ENCODE data around the gene TNFRSF4.
A peak's percentile ranks its signal among the peaks of the same experiment; 100 is the strongest.

Gene TNFRSF4

DNA sequence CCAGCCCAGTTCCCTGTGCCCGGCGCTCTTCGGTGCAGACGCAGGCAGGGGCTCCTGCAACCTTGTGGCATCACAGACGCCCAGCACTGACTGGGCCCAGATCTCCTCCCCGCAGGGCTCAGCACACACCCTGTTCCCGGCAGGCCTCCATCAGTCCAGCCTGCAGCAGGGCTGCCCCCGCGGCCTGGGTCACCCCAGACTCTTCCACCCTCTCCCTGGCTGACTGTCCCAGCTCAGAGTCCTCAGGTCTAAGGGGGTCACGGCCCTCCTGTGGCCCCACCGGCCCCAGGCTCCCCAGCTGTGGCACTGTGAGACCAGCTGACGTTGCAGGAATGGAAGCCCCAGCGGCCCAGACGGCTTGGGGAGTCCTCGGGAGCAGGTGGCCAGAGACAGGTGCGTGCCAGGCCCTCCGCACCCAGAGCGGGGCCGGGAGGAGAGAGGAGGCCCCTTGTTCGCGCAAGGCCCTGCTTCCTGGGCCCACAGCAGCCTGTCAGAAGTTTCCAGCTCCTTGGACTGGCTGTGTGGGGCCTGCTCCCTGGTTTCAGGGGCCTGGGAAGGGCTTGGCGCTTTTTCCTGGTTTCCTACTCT lies 22.3 kb upstream of the TNFRSF4 start:
- Histone ChIP-seq H3K36me3 (ENCODE audit: control insufficient read depth, insufficient read depth, low read length) (no peaks in the 10 kb centered on the region), H3K4me1 (ENCODE audit: control insufficient read depth, insufficient read depth, low read length) (peaks cover 34% of the 10 kb centered on the region), H3K9ac (ENCODE audit: low read length) (no peak overlapping the region), H3K4me3 (ENCODE audit: low read length) (no peak overlapping the region), H3K9me3 (ENCODE audit: control insufficient read depth, low read length) (no peaks in the 10 kb centered on the region), H3K27me3 (ENCODE audit: control insufficient read depth, insufficient read depth, low read length) (peaks cover 40% of the 10 kb centered on the region)

DNA sequence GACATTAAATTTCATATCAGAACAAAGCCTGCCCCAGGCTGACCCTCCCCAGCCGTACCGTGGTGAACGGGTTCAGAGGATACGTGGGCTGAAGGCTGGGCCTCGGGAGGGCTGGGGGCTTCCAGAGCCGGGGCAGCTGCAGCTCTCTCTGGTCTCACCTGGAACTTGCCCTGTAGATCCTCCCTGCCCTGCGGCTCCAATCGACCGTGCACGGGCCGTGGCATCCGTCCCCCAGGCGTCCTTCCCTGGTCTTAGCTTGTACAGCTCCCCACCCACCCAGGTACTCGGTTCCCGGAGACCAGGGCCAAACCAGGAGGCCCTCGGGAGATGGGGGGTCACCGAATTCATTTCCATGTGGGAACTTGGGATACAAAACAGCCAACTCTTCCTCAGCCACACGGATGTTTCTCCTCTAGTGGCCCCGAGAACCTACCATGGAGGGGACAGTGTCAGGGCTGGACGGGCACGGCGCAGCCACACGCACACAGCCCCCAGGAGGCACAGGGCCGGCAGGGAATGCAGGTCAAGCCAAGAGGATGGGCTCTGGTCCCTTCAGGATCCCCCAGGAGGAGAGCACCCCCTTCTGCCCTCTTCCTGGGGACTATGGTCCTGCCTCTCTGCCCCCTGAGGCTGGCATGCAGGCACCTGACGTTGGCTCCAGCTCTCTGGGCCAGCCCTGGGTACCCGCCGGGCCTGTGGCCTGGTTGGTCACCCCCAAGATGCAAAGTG lies 21.2 kb upstream of the TNFRSF4 start:
- H3K9me3 ChIP-seq (ENCODE audit: control insufficient read depth, low read length), result no peaks in the 10 kb centered on the region
- H3K4me1 ChIP-seq (ENCODE audit: control insufficient read depth, insufficient read depth, low read length), result peaks cover 37% of the 10 kb centered on the region
- no peak overlapping the region for H3K9ac ChIP-seq (ENCODE audit: low read length)
- no peak overlapping the region for H3K4me3 ChIP-seq (ENCODE audit: low read length)
- H3K36me3 ChIP-seq (ENCODE audit: control insufficient read depth, insufficient read depth, low read length), result no peaks in the 10 kb centered on the region
- H3K27me3 ChIP-seq (ENCODE audit: control insufficient read depth, insufficient read depth, low read length), result peaks cover 39% of the 10 kb centered on the region

DNA sequence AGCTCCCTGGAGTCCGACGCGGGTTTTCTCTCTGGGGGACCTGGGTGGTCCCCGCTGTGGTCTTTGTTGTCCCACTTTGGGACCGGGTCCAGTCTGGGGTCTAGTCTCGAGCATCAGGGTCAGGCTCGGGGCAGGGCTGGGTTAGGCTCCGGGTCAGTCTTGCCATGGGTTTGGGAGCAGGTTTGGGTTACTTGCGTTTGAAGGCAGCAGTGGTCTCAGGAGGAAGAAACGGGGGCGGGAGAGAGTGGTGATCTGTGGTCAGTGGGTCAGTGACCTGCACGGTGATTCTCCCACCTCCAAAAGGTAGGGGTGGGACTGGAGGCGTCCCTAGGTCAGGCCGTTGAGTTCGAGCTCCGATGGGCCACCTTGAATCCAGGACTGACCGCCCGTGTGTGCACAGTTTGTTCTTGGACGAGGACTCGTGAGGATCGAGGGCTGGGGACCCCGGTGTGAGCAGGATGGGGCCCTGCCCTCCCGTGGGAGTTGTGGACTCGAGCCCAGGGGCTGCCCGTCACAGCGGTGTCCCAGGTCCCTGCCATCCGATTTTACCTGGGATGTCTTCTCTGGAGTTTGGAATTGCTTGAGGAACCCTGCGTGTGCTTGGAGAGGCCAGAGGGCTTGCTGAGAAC lies 20.3 kb upstream of the TNFRSF4 start:
- Histone ChIP-seq H3K4me1 (ENCODE audit: control insufficient read depth, insufficient read depth, low read length) (peaks cover 38% of the 10 kb centered on the region), H3K36me3 (ENCODE audit: control insufficient read depth, insufficient read depth, low read length) (no peaks in the 10 kb centered on the region), H3K9ac (ENCODE audit: low read length) (no peak overlapping the region), H3K9me3 (ENCODE audit: control insufficient read depth, low read length) (no peaks in the 10 kb centered on the region), H3K4me3 (ENCODE audit: low read length) (no peak overlapping the region), H3K27me3 (ENCODE audit: control insufficient read depth, insufficient read depth, low read length) (peaks cover 30% of the 10 kb centered on the region)

DNA sequence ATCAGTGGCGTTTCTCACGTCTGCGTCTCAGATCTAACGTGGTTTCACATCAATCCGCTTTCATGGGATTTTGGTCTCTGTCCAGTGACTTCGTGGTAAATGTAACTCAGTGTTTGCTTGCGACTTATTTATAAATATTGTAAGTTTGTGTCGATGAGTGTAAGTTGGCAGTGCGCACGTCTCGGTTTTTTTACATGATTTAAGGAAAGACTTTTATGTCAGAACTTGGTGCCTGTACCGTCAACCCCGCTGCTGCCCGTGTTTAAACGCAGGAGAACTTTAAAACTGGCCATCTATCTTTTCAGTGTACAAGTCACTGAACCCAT lies 19.6 kb upstream of the TNFRSF4 start:
- H3K4me3 ChIP-seq (ENCODE audit: low read length), result no peak overlapping the region
- H3K9me3 ChIP-seq (ENCODE audit: control insufficient read depth, low read length), result no peaks in the 10 kb centered on the region
- H3K36me3 ChIP-seq (ENCODE audit: control insufficient read depth, insufficient read depth, low read length), result no peaks in the 10 kb centered on the region
- peaks cover 37% of the 10 kb centered on the region for H3K4me1 ChIP-seq (ENCODE audit: control insufficient read depth, insufficient read depth, low read length)
- H3K27me3 ChIP-seq (ENCODE audit: control insufficient read depth, insufficient read depth, low read length), result peaks cover 22% of the 10 kb centered on the region
- no peak overlapping the region for H3K9ac ChIP-seq (ENCODE audit: low read length)

DNA sequence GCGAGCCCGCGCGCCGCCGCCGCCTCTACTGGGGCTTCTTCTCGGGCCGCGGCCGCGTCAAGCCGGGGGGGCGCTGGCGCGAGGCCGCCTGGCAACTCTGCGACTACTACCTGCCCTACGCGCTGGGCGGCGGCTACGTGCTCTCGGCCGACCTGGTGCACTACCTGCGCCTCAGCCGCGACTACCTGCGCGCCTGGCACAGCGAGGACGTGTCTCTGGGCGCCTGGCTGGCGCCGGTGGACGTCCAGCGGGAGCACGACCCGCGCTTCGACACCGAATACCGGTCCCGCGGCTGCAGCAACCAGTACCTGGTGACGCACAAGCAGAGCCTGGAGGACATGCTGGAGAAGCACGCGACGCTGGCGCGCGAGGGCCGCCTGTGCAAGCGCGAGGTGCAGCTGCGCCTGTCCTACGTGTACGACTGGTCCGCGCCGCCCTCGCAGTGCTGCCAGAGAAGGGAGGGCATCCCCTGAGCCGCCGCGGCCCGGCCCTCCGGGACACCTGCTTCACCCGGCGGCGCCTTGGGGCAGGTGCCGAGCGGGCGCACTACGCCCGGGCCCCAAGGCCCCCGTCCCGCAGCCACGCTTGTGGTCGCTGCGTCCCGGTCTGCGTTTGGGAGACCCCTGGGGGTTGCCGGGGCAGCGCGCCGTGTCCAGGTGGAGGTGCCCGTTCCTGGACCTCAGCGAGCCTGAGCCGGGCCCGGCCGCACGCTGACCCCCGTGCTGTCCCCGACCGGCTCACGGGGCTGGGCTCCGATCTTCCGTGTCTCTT lies 19.0 kb upstream of the TNFRSF4 start:
- H3K9ac ChIP-seq (ENCODE audit: low read length), result no peak overlapping the region
- peaks cover 17% of the 10 kb centered on the region for H3K27me3 ChIP-seq (ENCODE audit: control insufficient read depth, insufficient read depth, low read length)
- H3K9me3 ChIP-seq (ENCODE audit: control insufficient read depth, low read length), result no peaks in the 10 kb centered on the region
- peaks cover 31% of the 10 kb centered on the region for H3K4me1 ChIP-seq (ENCODE audit: control insufficient read depth, insufficient read depth, low read length)
- no peak overlapping the region for H3K4me3 ChIP-seq (ENCODE audit: low read length)
- no peaks in the 10 kb centered on the region for H3K36me3 ChIP-seq (ENCODE audit: control insufficient read depth, insufficient read depth, low read length)

DNA sequence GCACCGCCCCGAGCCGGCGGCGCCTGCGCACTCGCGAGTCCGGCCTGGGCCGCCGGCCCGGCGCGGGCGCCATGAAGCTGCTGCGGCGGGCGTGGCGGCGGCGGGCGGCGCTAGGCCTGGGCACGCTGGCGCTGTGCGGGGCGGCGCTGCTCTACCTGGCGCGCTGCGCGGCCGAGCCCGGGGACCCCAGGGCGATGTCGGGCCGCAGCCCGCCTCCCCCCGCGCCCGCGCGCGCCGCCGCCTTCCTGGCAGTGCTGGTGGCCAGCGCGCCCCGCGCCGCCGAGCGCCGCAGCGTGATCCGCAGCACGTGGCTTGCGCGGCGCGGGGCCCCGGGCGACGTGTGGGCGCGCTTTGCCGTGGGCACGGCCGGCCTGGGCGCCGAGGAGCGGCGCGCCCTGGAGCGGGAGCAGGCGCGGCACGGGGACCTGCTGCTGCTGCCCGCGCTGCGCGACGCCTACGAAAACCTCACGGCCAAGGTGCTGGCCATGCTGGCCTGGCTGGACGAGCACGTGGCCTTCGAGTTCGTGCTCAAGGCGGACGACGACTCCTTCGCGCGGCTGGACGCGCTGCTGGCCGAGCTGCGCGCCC lies 18.3 kb upstream of the TNFRSF4 start, which contains the start of gene B3GALT6:
B3GALT6 (plus strand) TSS at position 30 of the 588 bp plus-strand sequence; CDS start at position 72, 42 bp downstream.
- Histone ChIP-seq H3K4me3 (ENCODE audit: low read length) (peak within 1 kb of the TSS; percentile 97), H3K4me1 (ENCODE audit: control insufficient read depth, insufficient read depth, low read length) (peaks cover 25% of the 10 kb centered on the region), H3K27me3 (ENCODE audit: control insufficient read depth, insufficient read depth, low read length) (peaks cover 10% of the 10 kb centered on the region), H3K36me3 (ENCODE audit: control insufficient read depth, insufficient read depth, low read length) (no peaks in the 10 kb centered on the region), H3K9me3 (ENCODE audit: control insufficient read depth, low read length) (no peaks in the 10 kb centered on the region), H3K9ac (ENCODE audit: low read length) (peak within 1 kb of the TSS; percentile 91)

DNA sequence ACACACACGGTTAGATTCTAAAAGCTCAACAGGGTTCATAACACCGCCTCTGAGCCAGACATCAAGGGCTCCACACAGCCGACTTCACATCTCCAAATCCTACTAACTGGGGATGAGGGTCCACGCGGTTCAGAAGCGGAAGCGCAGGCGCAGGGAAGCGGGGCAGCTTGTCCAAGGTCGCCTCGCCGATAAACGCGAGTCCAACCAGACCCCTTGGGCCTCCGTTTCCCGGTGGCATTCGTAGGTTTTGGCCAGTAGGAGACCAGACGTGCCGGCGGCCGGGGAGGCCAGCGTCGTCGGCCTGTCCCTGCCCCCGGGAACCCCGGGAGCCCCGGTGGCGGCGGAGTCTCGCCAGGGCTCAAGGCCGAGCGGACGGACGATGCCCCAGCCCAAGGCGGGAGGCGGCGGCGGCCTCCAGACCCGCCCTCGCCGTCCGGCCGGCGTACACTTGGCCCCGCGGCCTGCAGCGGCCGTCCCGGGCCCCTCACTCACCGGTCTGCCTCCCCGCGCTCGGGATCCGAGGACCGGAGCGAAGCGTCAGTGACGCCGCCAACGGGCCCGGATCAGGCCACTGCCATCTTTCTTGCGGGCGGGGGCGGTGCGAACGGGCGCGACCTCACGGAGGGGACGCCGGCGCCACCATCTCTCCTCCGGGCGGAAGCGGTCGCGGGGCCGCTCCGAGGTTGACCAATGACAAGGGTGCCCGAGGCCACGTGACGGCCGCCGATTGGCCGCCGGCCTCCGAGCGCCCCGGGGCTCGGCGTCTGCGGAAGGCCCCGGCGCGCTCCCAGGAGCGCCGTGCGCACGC lies 17.7 kb upstream of the TNFRSF4 start, which contains the start of gene SDF4:
SDF4 (minus strand) TSS at position 602 of the 808 bp plus-strand sequence. CDS start 3,229 bp downstream, outside the sequence.
- Histone ChIP-seq H3K27me3 (ENCODE audit: control insufficient read depth, insufficient read depth, low read length) (peaks cover 3% of the 10 kb centered on the region), H3K4me3 (ENCODE audit: low read length) (peak within 1 kb of the TSS; percentile 97), H3K9me3 (ENCODE audit: control insufficient read depth, low read length) (no peaks in the 10 kb centered on the region), H3K4me1 (ENCODE audit: control insufficient read depth, insufficient read depth, low read length) (peaks cover 21% of the 10 kb centered on the region), H3K9ac (ENCODE audit: low read length) (peak within 1 kb of the TSS; percentile 91), H3K36me3 (ENCODE audit: control insufficient read depth, insufficient read depth, low read length) (peaks cover 4% of the 10 kb centered on the region)

DNA sequence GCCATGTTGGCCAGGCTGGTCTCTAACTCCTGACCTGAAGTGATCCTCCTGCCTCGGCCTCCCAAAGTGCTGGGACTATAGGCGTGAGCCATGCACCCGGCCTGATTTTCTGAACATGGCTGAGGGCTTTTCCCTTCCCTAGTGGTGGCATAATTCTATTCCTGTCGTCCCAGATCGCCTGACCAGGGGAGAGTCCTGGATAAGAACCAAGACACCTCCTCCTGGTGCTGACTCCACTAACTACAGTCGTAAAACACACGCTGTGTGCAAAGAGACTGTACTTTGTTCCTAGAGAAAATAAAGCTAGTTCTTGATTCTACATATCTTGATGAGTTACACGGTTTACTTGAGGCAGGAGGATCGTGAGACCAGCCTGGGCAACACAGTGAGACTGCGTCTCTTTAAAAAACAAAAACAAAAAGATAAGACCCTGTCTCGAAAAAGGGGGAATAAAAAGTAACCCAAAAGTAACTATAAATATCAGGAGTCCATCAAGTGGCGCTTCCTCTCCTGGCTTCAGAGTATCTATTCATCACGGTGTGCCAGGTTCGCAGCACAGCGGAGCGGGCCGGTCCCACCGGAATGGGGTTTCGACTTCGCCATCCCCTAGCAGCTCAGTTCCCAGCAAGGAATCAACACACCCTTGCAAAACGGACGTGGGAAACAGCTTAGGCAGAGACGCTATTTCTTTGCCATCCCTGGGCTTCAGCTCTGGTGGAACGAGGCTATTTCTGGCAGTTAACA lies 16.9 kb upstream of the TNFRSF4 start:
- H3K9me3 ChIP-seq (ENCODE audit: control insufficient read depth, low read length), result no peaks in the 10 kb centered on the region
- H3K27me3 ChIP-seq (ENCODE audit: control insufficient read depth, insufficient read depth, low read length), result no peaks in the 10 kb centered on the region
- H3K4me1 ChIP-seq (ENCODE audit: control insufficient read depth, insufficient read depth, low read length), result peaks cover 22% of the 10 kb centered on the region
- H3K9ac ChIP-seq (ENCODE audit: low read length), result peak overlapping the region; percentile 91
- peak overlapping the region; percentile 97 for H3K4me3 ChIP-seq (ENCODE audit: low read length)
- H3K36me3 ChIP-seq (ENCODE audit: control insufficient read depth, insufficient read depth, low read length), result peaks cover 5% of the 10 kb centered on the region

DNA sequence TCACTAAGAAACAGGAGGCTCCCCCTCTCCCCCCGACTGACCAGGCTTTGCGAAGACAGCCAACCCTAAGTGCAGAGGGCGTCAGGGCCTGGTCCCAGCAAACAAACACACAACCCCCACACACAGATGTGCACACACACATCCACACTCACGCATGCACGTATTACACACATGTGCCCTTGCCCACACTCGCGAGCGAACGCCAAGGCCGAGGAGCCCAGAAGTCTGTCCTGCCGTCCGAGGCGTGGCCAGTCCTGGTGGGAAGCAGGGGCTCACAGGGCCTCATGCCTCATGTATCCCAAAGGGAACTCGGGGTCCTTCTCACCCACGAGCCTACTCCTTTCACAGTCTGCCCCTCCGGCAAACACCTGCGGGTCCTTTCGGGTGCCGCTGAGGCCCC lies 15.8 kb upstream of the TNFRSF4 start:
- Histone ChIP-seq H3K4me3 (ENCODE audit: low read length) (no peak overlapping the region), H3K27me3 (ENCODE audit: control insufficient read depth, insufficient read depth, low read length) (no peaks in the 10 kb centered on the region), H3K9me3 (ENCODE audit: control insufficient read depth, low read length) (no peaks in the 10 kb centered on the region), H3K36me3 (ENCODE audit: control insufficient read depth, insufficient read depth, low read length) (peaks cover 5% of the 10 kb centered on the region), H3K9ac (ENCODE audit: low read length) (peak overlapping the region; percentile 16), H3K4me1 (ENCODE audit: control insufficient read depth, insufficient read depth, low read length) (peaks cover 33% of the 10 kb centered on the region)

DNA sequence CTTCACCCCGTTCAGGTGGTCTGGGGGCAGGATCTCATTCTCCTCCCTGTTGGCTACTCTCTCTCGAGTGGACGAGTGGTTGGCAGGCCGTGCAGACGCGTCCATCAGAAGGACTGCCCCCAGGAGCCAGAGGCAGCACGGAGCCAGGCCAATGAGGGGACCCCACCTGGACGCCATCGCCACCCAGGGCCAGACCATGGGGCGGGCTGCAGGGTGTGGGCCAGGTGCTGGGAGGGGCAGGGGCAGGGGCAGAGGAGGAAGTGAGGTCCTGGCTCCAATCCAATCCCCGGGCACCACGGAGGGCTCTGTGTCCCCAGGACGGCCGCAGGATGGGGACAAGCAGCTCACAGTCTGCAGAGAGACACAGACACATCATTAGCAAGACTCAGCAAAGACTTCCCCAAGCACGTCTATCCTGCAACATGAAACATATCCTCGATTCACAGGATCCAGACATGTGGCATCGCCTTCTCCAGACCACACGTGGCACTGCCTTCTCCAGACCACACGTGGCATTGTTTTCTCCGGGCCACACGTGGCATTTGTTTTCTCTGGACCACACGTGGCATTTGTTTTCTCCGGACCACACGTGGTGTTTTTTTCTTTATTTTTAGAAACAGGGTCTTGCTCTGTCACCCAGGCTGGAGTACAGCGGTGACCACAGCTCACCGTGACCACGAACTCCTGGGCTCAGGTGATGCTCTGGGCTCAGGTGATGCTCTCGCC lies 14.8 kb upstream of the TNFRSF4 start:
- Histone ChIP-seq H3K36me3 (ENCODE audit: control insufficient read depth, insufficient read depth, low read length) (peaks cover 5% of the 10 kb centered on the region), H3K9ac (ENCODE audit: low read length) (no peak overlapping the region), H3K4me1 (ENCODE audit: control insufficient read depth, insufficient read depth, low read length) (peaks cover 34% of the 10 kb centered on the region), H3K4me3 (ENCODE audit: low read length) (no peak overlapping the region), H3K27me3 (ENCODE audit: control insufficient read depth, insufficient read depth, low read length) (no peaks in the 10 kb centered on the region), H3K9me3 (ENCODE audit: control insufficient read depth, low read length) (no peaks in the 10 kb centered on the region)
